PFSK-1 (cell line): Measurements from ENCODE around the gene IL18BP.

Source experiments
- POLR2AphosphoS5 ChIP-seq: IDR thresholded peaks from 2 replicates; pipeline ENCODE4 v1.6.1; 2012; ENCODE audit warnings: low read depth, mild to moderate bottlenecking, control low read depth, low read length, moderate library complexity
- TAF1 ChIP-seq: IDR thresholded peaks from 2 replicates; pipeline ENCODE4 v1.6.1; 2012; ENCODE audit warnings: low read length, control low read depth, borderline replicate concordance; ENCODE audit not compliant: insufficient read depth
- TF ChIP-seq, protein P1 (sequence below), 2 experiments: IDR thresholded peaks; 2 replicates each; pipeline versions ENCODE4 v1.6.1 to v1.8.0; 2011 to 2012; ENCODE audit warnings: low read depth in 2 of 2, low read length in 2 of 2, control low read depth in 1 of 2, inconsistent platforms in 1 of 2, mild to moderate bottlenecking in 1 of 2, moderate library complexity in 1 of 2; ENCODE audit not compliant: insufficient read depth in 1 of 2

DNA sequence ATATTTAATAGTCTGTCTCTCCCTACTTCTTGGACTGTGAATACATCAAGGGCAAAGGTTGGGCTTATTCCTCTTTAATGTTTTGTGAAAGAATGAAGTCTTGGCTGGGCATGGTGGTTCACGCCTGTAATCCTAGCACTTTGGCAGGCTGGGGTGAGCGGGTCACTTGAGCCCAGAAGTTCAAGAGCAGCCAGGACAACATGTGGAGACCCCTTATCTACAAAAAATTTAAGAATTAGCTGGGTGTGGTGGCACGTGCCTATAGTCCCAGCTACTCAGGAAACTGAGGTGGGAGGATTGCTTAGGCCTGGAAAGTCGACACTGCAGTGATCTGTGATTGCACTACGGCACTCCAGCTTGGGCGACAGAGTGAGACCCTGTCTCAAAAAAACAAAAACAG is 49.7 kb upstream of the IL18BP start:
- TF ChIP-seq TAF1 (no peak), POLR2AphosphoS5 (no peak)
- TF ChIP-seq, protein P1, sequence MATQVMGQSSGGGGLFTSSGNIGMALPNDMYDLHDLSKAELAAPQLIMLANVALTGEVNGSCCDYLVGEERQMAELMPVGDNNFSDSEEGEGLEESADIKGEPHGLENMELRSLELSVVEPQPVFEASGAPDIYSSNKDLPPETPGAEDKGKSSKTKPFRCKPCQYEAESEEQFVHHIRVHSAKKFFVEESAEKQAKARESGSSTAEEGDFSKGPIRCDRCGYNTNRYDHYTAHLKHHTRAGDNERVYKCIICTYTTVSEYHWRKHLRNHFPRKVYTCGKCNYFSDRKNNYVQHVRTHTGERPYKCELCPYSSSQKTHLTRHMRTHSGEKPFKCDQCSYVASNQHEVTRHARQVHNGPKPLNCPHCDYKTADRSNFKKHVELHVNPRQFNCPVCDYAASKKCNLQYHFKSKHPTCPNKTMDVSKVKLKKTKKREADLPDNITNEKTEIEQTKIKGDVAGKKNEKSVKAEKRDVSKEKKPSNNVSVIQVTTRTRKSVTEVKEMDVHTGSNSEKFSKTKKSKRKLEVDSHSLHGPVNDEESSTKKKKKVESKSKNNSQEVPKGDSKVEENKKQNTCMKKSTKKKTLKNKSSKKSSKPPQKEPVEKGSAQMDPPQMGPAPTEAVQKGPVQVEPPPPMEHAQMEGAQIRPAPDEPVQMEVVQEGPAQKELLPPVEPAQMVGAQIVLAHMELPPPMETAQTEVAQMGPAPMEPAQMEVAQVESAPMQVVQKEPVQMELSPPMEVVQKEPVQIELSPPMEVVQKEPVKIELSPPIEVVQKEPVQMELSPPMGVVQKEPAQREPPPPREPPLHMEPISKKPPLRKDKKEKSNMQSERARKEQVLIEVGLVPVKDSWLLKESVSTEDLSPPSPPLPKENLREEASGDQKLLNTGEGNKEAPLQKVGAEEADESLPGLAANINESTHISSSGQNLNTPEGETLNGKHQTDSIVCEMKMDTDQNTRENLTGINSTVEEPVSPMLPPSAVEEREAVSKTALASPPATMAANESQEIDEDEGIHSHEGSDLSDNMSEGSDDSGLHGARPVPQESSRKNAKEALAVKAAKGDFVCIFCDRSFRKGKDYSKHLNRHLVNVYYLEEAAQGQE (IDR thresholded peaks at IDR 0.05; ENCODE audit: insufficient read depth in 1 of 2, low read depth in 2 of 2, low read length in 2 of 2), result no peak
